Naive thymus-derived CD4-positive, alpha-beta T cell (primary cell): ENCODE measurements around the gene ROR2. TPM values are rescaled to one million over a fixed set of nuclear protein-coding genes. Genes with fewer than 3 reads are reported as not detected.

Source experiments
- ATAC-seq: fragments of 150-1000 bp; cut with Tn5 transposase; 2 replicates; pipeline ENCODE4 v1.10.0; 2021; ENCODE audit warnings: mild to moderate bottlenecking, moderate library complexity
- CTCF ChIA-PET: fragments of 350-600 bp; sonication (Branson Sonifier 250); formaldehyde crosslinking; loops from one replicate; lab custom pipeline; 2021; ENCODE audit warnings: antibody characterized with exemption; lab: Charles Lee
- POLR2A ChIA-PET: fragments of 350-600 bp; sonication (Branson Sonifier 250); formaldehyde crosslinking; loops from one replicate; lab custom pipeline; 2021; ENCODE audit warnings: antibody characterized with exemption, inconsistent platforms; lab: Charles Lee
- DNase-seq, 9 donors: peaks; one replicate each; pipeline versions ENCODE4 v3.0.0 to v3.0.0-alpha.2; 2020 to 2022; ENCODE audit warnings: mixed read lengths in 1 of 9
- H3K27ac ChIP-seq: one replicate; pipeline ENCODE4 v1.7.0; 2013; ENCODE audit warnings: mild to moderate bottlenecking, low read depth, low read length, moderate library complexity
- H3K27me3 ChIP-seq, 2 donors: one replicate each; pipeline ENCODE4 v1.7.0; 2013; ENCODE audit warnings: low read length in 2 of 2, mild to moderate bottlenecking in 2 of 2, moderate library complexity in 2 of 2; ENCODE audit not compliant: control insufficient read depth in 2 of 2, insufficient read depth in 2 of 2
- H3K36me3 ChIP-seq, 3 experiments: 1 replicate in 2 of 3; 2 replicates in 1 of 3; pipeline ENCODE4 v1.7.0; 2013; ENCODE audit warnings: low read length in 3 of 3, mild to moderate bottlenecking in 3 of 3, moderate library complexity in 1 of 3; ENCODE audit not compliant: insufficient read depth in 3 of 3, control insufficient read depth in 2 of 3
- H3K4me1 ChIP-seq, 2 donors: one replicate each; pipeline ENCODE4 v1.7.0; 2013; ENCODE audit warnings: low read length in 2 of 2, mild to moderate bottlenecking in 2 of 2, moderate library complexity in 1 of 2; ENCODE audit not compliant: control insufficient read depth in 2 of 2, insufficient read depth in 2 of 2
- H3K4me3 ChIP-seq: 2 replicates; pipeline ENCODE4 v1.7.0; 2013; ENCODE audit warnings: mild to moderate bottlenecking, low read length
- H3K9me3 ChIP-seq, 3 experiments: 1 replicate in 2 of 3; 2 replicates in 1 of 3; pipeline ENCODE4 v1.7.0; 2013; ENCODE audit warnings: low read length in 3 of 3; ENCODE audit not compliant: control insufficient read depth in 2 of 3
- H3K27ac Mint-ChIP-seq, 9 donors: one replicate each; pipeline ENCODE4 v1.8.0; 2020 to 2022; ENCODE audit warnings: mixed read lengths in 9 of 9, mild to moderate bottlenecking in 8 of 9, moderate library complexity in 5 of 9, inconsistent platforms in 2 of 9
- H3K27me3 Mint-ChIP-seq, 5 donors: one replicate each; pipeline ENCODE4 v1.8.0; 2021 to 2022; ENCODE audit warnings: mixed read lengths in 5 of 5, mild to moderate bottlenecking in 1 of 5
- H3K36me3 Mint-ChIP-seq, 5 donors: one replicate each; pipeline ENCODE4 v1.8.0; 2020 to 2022; ENCODE audit warnings: mixed read lengths in 5 of 5, mild to moderate bottlenecking in 3 of 5, inconsistent platforms in 1 of 5
- H3K4me1 Mint-ChIP-seq, 7 donors: one replicate each; pipeline ENCODE4 v1.8.0; 2020 to 2022; ENCODE audit warnings: mixed read lengths in 7 of 7, mild to moderate bottlenecking in 3 of 7, inconsistent platforms in 1 of 7
- H3K4me3 Mint-ChIP-seq, 10 donors: one replicate each; pipeline ENCODE4 v1.8.0; 2020 to 2022; ENCODE audit warnings: mild to moderate bottlenecking in 10 of 10, mixed read lengths in 10 of 10, moderate library complexity in 6 of 10, inconsistent platforms in 2 of 10
- H3K9me3 Mint-ChIP-seq, 11 donors: one replicate each; pipeline ENCODE4 v1.8.0; 2020 to 2022; ENCODE audit warnings: mixed read lengths in 11 of 11, mild to moderate bottlenecking in 4 of 11, inconsistent platforms in 1 of 11, moderate library complexity in 1 of 11
- intact Hi-C, 2 donors: fragments of 100-400 bp; cut with micrococcal nuclease; formaldehyde crosslinking; loops; one replicate each; pipeline ENCODE4 v1.15.1; 2023
- polyA plus RNA-seq, 2 donors: library from polyadenylated mRNA; unstranded; fragments of 300-500 nt; fragmentation: Illumina TruSeq; gene quantifications; one replicate each; pipeline ENCODE4 v1.2.3, GENCODE V29; 2021
- total RNA-seq, 6 experiments: library from RNA in 5 of 6; stranded (reverse) in 5 of 6; gene quantifications; 1 replicate in 5 of 6; 2 replicates in 1 of 6; pipeline ENCODE4 v1.2.3 and lab custom pipeline; 2021 to 2026

The ROR2 gene
- total and polyA plus RNA-seq, 7 experiments from 2014 or later: 0.48 to 2.1 TPM; not detected in 5

DNA sequence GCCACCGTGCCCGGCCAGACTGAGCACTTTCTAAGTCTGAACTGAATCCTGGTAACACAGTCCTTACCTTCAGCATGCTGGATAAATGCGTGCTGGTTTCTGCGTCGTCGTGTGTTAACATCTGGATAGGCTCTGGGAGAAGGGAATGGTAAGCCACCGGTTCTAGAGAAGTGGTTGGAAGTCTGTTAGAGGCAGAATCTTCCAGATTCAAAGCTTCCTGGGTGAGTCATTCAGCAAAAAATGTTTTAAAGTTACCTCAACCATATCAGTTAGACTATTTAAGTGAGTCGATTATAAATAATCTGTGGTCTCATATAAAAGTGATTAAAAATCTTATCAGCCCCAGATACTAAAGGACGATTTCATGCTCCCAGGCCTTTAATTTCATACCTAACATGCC, 269.9 kb downstream of the ROR2 start:
- H3K4me3 ChIP-seq: no peak overlapping the region
- ChIA-PET POLR2A (no interaction called here), CTCF (no interaction called here)
- ATAC-seq (no peak), DNase-seq (no peak)
- no peak overlapping the region for H3K4me3 Mint-ChIP-seq
- no peaks in the 10 kb centered on the region for H3K9me3 ChIP-seq
- H3K4me1 ChIP-seq: no peaks in the 10 kb centered on the region
- H3K27me3 Mint-ChIP-seq: peaks cover 25 to 47% (median 40%) of the 10 kb centered on the region in 5 donors
- H3K4me1 Mint-ChIP-seq: peaks cover 0 to 5% (median 0%) of the 10 kb centered on the region in 7 donors
- intact Hi-C loops: loop anchor here in 1 of 2 donors (5.0 to 10.0 kb wide), 2 partner anchors 253 to 645 kb away; no protein-coding TSS in a partner anchor
- H3K36me3 ChIP-seq: no peaks in the 10 kb centered on the region
- peaks cover 0 to under 1% of the 10 kb centered on the region in 2 donors for H3K27me3 ChIP-seq
- no peak overlapping the region for H3K27ac ChIP-seq
- no peak overlapping the region for H3K27ac Mint-ChIP-seq
- H3K36me3 Mint-ChIP-seq: no peaks in the 10 kb centered on the region
- no peaks in the 10 kb centered on the region for H3K9me3 Mint-ChIP-seq

DNA sequence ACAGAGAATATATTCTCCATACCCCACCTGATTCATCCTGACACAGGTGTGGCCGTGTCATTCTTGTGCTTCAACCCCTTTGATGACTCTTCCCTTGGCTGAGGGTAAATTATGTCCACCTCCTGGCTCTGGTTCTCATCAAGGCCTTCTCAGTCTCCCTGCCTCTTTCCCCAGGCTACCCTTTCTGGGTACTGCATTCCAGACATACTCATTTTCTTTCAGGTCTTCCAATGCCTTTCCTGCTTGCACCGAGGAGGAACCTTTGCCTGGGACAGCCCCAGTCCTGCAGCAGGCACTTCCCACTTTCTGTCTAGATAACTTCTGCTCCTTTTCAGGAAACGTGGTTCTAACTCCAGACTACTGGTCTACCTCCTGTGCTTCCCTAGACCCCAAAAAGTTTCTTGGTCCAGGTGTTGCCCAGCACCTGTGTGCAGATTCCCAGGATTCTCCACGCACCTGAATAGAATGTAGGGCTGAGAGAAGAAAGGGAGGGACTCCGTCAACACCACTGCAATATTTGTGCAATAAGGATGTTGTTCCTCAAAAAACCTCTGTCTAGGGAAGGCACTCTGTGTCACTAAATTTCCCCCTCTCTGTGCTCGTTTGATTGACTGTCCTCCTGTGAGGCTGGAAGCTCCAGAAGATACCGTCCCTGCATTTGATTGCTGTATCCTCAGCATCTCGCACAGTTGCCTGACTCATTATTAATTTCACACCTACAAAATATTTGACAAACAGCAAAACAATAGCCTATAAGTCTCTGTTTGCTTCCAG, 271.0 kb downstream of the ROR2 start:
- Histone ChIP-seq H3K27me3 (peaks cover 0 to 3% of the 10 kb centered on the region in 2 donors), H3K4me3 (no peak overlapping the region), H3K27ac (no peak overlapping the region), H3K9me3 (no peaks in the 10 kb centered on the region), H3K36me3 (no peaks in the 10 kb centered on the region), H3K4me1 (no peaks in the 10 kb centered on the region)
- Mint-ChIP-seq H3K4me3 (no peak overlapping the region), H3K9me3 (no peaks in the 10 kb centered on the region), H3K4me1 (peaks cover 0 to 5% (median 0%) of the 10 kb centered on the region in 7 donors), H3K36me3 (no peaks in the 10 kb centered on the region), H3K27ac (no peak overlapping the region), H3K27me3 (peaks cover 26 to 50% (median 46%) of the 10 kb centered on the region in 5 donors)
- ATAC-seq: no peak
- ChIA-PET POLR2A (no interaction called here), CTCF (no interaction called here)
- DNase-seq: no peak
- intact Hi-C loops: no loop called here

DNA sequence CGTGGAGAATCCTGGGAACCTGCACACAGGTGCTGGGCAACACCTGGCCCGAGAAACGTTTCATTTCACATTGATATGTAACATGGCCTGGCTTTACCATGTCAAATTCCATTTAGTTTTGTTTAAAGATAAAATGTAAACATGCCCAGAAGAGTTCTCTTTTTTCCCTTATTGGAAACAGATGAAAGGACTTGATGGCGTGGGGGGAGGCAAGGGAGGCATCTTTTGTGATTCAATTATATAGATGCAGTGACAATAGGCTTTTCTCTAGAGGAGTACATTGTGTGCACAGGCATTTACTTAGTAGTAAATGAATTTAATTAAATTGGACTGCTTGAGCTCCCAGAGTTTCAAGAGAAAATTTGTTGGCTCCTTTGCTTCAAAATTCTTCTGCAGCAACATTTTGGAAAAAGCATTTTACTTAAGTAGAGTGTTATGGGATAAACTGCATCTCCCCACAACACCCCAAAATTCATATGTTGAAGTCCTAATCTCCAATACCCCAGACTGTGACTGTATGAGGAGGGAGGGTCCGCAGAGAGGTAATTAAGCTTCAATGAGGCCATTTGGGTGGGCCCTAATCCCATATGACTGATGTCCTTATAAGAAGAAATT, 272.1 kb downstream of the ROR2 start:
- no peaks in the 10 kb centered on the region for H3K36me3 ChIP-seq
- H3K4me1 Mint-ChIP-seq: peaks cover 0 to 5% (median 0%) of the 10 kb centered on the region in 7 donors
- H3K27ac Mint-ChIP-seq: no peak overlapping the region
- POLR2A ChIA-PET: no interaction called here
- intact Hi-C loops: no loop called here
- no peaks in the 10 kb centered on the region for H3K4me1 ChIP-seq
- H3K9me3 ChIP-seq: no peaks in the 10 kb centered on the region
- ATAC-seq (no peak), DNase-seq (no peak)
- H3K36me3 Mint-ChIP-seq: no peaks in the 10 kb centered on the region
- H3K27ac ChIP-seq: no peak overlapping the region
- CTCF ChIA-PET: no interaction called here
- peaks cover 25 to 53% (median 44%) of the 10 kb centered on the region in 5 donors for H3K27me3 Mint-ChIP-seq
- peaks cover 0 to 2% (median 0%) of the 10 kb centered on the region in 11 donors for H3K9me3 Mint-ChIP-seq
- H3K4me3 ChIP-seq: no peak overlapping the region
- H3K4me3 Mint-ChIP-seq: no peak overlapping the region
- H3K27me3 ChIP-seq: peaks cover 0 to 3% of the 10 kb centered on the region in 2 donors

DNA sequence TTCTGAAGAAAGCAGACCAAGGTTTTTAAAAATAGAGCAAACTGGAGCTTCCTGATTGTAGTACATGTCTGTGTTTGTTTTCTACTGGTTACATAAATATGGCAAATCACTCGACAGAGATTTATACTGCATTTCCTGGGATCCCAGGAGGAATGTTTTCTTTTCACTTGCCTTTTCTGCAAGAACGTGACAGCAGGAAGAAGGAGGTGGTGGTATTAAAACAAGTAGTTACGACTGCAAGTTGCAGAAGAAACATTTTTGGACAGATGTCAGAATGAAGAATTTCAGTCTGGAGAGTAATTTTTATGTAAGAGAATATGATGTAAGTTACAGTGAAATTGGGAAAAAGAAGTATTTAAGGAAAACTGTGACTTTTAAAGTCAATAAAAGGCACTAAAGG, 272.7 kb downstream of the ROR2 start:
- POLR2A ChIA-PET: no interaction called here
- CTCF ChIA-PET: interaction anchor here (1.0 kb wide), 1 partner anchor 51 kb away, joined by 3 read pairs; no protein-coding TSS in a partner anchor

DNA sequence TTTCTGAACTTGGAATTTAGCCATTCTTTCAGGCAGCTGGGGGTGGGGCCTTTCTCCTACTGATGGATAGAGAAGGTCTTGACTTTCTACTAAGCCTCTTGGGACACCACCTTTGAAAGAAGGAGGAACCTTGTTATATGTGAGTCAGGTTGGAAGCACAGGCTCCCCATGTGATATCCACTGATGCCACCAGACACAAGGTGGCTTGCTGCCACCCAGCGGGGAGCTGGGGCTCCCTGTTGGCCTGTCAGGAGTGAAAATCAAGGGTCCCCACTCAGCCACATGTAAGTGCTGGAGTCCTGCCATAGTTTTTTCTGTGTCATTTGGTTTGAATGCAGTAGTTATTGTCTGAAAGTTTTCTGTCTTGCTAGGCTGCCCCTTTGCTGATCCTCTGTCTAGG, 274.0 kb downstream of the ROR2 start:
- intact Hi-C loops: no loop called here
- Mint-ChIP-seq H3K27me3 (peaks cover 27 to 58% (median 48%) of the 10 kb centered on the region in 5 donors), H3K36me3 (no peaks in the 10 kb centered on the region), H3K4me3 (no peak overlapping the region), H3K9me3 (peaks cover 0 to 9% (median 5%) of the 10 kb centered on the region in 11 donors), H3K27ac (no peak overlapping the region), H3K4me1 (no peaks in the 10 kb centered on the region)
- no peaks in the 10 kb centered on the region for H3K9me3 ChIP-seq
- no peaks in the 10 kb centered on the region for H3K4me1 ChIP-seq
- H3K36me3 ChIP-seq: no peaks in the 10 kb centered on the region
- no peak overlapping the region for H3K4me3 ChIP-seq
- H3K27ac ChIP-seq: no peak overlapping the region
- DNase-seq: no peak
- no peak for ATAC-seq
- POLR2A ChIA-PET: no interaction called here
- CTCF ChIA-PET: no interaction called here
- peaks cover 0 to 3% of the 10 kb centered on the region in 2 donors for H3K27me3 ChIP-seq

More for the DNA sequence above, 272.7 kb downstream of the ROR2 start:
- Histone ChIP-seq H3K9me3 (no peaks in the 10 kb centered on the region), H3K4me1 (no peaks in the 10 kb centered on the region), H3K27me3 (peaks cover 0 to 3% of the 10 kb centered on the region in 2 donors), H3K27ac (no peak overlapping the region), H3K36me3 (no peaks in the 10 kb centered on the region), H3K4me3 (no peak overlapping the region)
- Mint-ChIP-seq H3K27me3 (peaks cover 22 to 52% (median 42%) of the 10 kb centered on the region in 5 donors), H3K9me3 (peaks cover 0 to 3% (median 0%) of the 10 kb centered on the region in 11 donors), H3K27ac (no peak overlapping the region), H3K36me3 (no peaks in the 10 kb centered on the region), H3K4me3 (no peak overlapping the region), H3K4me1 (peaks cover 0 to 5% (median 0%) of the 10 kb centered on the region in 7 donors)
- intact Hi-C loops: no loop called here
- DNase-seq (no peak), ATAC-seq (no peak)

DNA sequence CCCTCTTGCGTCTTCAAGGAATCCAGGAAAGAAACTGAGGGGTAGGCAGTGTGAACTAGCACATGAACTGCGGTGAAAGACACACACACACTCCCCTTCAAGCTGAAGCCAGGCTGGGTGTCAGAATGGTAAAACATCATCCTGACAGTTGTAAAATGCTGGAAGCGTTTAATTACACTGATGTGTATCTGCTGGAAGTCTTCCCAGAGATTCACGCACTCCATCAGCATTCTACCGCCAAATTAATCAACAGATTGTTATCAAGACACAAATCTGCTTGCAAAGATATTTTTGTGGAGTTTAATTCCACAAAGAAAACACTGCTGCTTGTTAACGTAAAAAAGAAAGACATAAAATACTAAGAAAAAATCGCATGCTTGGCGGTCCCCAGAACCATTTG, 285.4 kb downstream of the ROR2 start:
- H3K4me1 Mint-ChIP-seq: no peaks in the 10 kb centered on the region
- no peaks in the 10 kb centered on the region for H3K9me3 Mint-ChIP-seq
- Histone ChIP-seq H3K36me3 (no peaks in the 10 kb centered on the region), H3K27me3 (no peaks in the 10 kb centered on the region), H3K9me3 (no peaks in the 10 kb centered on the region), H3K4me3 (no peak overlapping the region), H3K4me1 (no peaks in the 10 kb centered on the region), H3K27ac (no peak overlapping the region)
- no peak for ATAC-seq
- ChIA-PET CTCF (no interaction called here), POLR2A (no interaction called here)
- peaks cover 5 to 17% (median 9%) of the 10 kb centered on the region in 5 donors for H3K27me3 Mint-ChIP-seq
- no peak overlapping the region for H3K27ac Mint-ChIP-seq
- H3K36me3 Mint-ChIP-seq: no peaks in the 10 kb centered on the region
- no peak overlapping the region for H3K4me3 Mint-ChIP-seq
- intact Hi-C loops: loop anchor here in 1 of 2 donors (5.0 kb wide), 1 partner anchor 747 kb away; no protein-coding TSS in a partner anchor
- no peak for DNase-seq
